Measurements from ENCODE around the gene PARP8.
A peak's percentile ranks its signal among the peaks of the same experiment; 100 is the strongest.
"Not testable (repeated sequence)": the region's sequence is repeated elsewhere in the genome, so short reads cannot be mapped to it uniquely, and the experiment has no call there.

The PARP8 gene

DNA sequence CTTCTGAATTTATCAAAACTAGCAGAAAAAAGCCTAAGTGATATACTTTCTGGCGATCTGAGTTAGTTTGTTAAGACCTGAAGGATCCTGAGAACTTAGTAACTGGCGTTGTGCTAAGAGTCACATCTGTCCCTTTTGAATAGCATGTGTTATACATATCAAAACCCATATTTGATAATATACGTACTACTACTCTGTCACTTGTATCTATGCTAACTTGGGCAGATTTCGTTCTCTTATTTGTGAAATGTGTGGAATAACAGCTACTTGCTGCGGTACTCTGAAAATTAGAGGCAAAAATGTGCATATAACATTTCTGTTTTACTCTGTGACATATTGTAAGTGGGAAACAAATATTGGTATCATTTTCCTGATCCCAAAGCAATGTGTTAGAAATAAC lies 126.4 kb downstream of the PARP8 start:
- no peak for DNase-seq

- DNase-seq: no peak
Measured at GRCh38 chr5:50794812-50795211, 128.4 kb downstream of the PARP8 start.

- DNase-seq: no peak
Measured at GRCh38 chr5:50798002-50798401, 131.6 kb downstream of the PARP8 start.

DNA sequence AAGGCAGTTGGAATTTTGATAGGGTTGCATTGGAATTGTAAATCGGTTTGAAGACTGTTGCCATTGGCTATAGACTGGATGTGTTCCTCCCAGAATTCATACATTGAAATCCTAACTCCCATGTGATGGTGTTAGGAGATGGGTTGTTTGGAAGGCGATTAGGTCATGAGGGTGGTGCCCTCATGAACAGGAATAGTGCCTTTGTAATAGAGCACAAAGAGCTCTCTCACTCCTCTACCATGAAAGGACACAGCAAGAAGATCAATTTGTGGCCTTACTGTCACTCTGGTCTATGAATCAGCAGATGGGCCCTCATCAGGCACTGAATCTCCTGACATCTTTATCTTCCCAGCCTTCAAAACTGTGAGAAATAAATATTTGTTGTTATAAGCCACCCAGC lies 133.2 kb downstream of the PARP8 start:
- no peak for DNase-seq

- DNase-seq: no peak
Measured at GRCh38 chr5:50800410-50800809, 134.0 kb downstream of the PARP8 start.

DNA sequence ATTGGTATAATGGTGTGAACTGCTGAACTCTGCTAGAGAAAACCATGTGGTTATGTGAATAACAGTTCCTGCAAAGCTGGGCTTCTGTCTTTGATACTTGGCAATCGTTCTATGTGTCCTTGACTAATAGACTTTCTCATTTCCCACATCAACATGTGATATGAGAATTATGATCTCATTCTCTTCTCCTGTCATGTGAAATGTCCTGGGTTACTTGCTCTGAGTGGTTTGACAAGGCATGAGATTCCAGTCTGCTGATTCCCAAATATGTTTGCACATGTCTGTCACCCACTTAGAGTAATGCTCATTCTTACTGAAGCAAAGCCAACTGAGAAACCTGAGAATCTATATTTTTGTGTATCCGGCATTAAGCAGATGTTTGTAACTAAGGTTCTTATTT lies 141.2 kb downstream of the PARP8 start:
- DNase-seq: no peak

DNA sequence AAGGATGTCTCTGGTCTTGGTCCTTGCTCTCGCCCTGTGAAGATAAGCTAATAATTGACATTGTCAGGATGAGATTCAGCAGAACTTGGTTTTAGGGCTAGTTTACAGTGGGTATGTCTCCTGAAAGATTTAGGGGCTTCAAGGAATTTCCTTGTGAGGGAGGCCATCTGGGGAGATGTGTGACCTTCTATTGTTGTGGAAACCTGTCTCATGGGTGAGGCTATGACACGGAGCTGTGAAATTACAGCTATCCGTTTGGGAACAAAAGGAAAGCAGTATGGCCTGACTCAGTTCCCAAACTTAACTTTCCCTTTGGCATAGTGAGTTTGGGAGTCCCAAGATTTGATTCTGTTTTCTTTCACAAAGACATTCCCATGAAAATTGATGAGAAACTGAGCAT lies 142.0 kb downstream of the PARP8 start:
- DNase-seq: no peak

DNA sequence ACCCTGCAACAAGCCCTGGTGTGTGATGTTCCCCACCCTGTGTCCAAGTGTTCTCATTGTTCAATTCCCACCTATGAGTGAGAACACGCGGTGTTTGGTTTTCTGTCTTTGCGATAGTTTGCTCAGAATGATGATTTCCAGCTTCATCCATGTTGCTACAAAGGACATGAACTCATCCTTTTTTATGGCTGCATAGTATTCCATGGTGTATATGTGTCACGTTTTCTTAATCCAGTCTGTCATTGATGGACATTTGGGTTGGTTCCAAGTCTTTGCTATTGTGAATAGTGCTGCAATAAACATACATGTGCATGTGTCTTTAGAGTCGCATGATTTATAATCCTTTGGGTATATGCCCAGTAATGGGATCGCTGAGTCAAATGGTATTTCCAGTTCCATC lies 145.3 kb downstream of the PARP8 start:
- not testable (repeated sequence) for DNase-seq

GRCh38 chr5:50813691-50814090 lies 147.3 kb downstream of the PARP8 start:
- no peak for DNase-seq

GRCh38 chr5:50814556-50814955 lies 148.1 kb downstream of the PARP8 start:
- no peak for DNase-seq

GRCh38 chr5:50822046-50822445 lies 155.6 kb downstream of the PARP8 start:
- no peak for DNase-seq

- no peak for DNase-seq
Measured at GRCh38 chr5:50822761-50823160, 156.3 kb downstream of the PARP8 start.

DNA sequence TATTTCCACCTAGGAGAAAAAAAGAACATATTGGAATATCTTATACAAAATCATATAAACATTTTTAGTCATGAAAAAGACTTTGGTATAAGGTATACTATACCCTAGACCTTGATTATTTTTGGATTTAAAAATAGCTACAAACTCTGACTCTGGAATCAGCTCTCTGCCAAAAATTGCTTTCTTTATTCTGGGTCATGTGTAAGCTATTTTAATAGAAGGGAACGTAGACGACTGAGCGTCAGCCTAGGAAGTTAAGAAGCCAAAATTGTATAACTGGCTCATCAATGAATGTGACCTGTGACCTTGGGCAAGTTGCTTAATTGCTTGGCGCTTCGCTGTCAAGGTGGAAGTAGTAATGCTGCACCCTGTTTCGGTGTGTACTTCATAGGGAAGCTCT lies 157.1 kb downstream of the PARP8 start:
- DNase-seq: no peak

DNA sequence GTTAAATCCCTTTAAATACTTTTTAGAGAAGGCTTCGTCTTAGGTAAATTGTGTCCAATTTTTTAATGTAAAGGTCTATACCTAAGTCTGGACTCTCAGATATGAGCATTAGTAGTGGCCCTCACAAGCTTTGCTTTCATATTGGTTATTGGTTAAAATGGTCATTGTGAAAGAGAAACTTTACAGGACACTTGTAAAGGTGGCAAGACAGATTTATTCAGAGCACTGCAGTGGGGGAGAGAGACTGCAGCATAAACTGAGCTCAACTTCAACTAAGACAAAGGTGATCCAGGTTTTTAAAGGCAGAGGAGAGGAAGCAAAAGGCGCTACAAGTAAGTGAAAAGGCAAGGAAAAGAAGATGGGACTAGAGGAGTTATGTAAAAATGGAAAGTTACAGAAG lies 157.7 kb downstream of the PARP8 start:
- no peak for DNase-seq

DNA sequence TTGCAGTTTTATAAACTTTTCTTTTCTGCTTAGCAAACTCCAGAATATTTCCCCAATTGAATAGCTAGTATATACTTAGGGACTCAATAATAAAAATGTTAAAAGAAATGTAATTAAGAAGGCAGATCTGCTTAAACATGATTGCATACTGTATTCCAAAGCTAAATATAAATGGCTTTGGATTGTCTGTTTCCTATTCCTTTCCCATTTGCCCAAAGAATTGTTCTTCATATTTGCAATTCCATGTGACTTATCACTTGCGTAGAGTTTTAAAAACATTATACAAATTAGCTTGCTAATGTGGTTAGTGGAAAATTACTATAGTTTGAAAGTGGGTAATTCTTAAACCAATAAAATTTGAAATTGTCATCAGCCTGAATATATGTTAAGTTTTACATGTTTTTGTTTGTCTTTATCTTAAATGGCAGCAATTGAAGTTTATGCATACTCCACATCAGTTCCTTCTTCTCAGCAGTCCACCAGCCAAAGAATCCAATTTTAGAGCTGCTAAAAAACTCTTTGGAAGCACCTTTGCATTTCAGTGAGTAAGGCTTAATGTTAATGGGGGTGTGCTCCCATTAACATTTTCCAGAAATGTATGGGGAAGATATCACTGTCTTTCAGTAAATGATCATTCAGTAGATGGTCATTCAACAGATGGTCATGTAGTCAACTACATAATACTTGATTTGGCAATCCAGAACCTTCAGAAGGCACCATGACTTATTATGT lies 161.2 kb downstream of the PARP8 start:
- DNase-seq: no peak

- DNase-seq: no peak
Measured at GRCh38 chr5:50829023-50829422, 162.6 kb downstream of the PARP8 start.

DNA sequence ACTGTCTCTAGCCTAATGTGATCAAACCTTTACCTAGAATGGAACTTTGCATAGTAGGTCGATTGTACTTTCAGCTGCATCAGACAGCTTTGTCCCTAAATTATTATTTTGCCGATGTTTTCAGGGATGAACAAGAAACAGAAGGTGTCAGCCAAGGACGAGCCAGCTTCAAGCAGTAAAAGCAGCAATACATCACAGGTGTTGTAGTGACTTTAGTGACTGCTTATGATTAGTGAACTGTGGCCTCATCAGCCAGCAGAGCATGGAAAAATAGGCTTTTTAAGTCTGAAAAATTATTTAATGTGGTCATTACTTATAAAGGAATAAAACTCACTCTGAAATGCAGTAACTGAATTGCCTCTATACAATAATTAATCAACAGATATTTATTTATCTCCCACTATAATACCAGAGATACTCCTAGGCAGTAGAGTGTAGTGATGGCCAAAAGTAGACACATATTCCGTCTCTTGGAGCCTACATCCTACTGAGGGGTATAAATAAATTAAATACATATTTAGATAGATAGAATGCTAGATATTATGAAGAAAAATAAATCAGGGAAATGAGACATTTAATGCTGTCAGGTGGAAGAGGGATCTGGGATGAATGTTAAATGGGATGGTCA lies 166.3 kb downstream of the PARP8 start:
- DNase-seq: no peak

DNA sequence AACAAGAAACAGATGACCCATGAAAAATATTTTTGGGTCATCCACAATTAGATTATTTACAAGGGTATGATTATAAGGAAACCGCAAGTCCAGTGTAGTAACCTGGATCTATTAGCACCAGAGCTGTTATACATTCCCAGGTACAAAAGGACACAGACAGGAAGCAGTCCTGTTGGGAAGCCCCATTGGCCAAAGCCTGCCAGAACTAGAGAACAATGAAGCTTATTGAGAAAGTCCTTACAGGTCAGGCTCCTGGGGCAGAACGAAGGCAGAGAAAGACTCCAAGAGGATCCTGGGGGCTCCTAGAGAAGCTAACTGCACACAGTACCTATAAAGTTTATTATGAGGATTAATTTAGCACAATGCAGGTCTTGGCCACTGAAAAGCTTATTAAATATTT lies 169.9 kb downstream of the PARP8 start:
- no peak for DNase-seq

DNA sequence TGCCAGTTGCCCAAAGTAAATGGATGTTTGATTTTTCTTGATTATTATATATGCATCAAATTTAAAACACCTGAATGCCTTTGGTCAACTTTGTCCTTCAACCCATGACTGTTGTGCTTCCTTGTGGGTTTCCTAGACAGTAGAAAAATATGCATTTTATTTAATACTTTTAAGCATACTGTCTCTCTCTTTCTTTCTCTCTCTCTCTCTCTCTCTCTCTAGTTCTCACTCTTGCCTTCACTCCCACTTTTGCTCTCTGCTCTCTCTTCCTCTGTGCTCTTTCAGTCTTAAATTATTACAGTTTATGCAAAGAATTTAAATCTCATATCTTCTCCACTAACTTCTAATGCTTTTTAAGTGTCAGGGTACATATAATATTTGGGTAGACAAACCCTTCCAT lies 173.0 kb downstream of the PARP8 start:
- no peak for DNase-seq

DNA sequence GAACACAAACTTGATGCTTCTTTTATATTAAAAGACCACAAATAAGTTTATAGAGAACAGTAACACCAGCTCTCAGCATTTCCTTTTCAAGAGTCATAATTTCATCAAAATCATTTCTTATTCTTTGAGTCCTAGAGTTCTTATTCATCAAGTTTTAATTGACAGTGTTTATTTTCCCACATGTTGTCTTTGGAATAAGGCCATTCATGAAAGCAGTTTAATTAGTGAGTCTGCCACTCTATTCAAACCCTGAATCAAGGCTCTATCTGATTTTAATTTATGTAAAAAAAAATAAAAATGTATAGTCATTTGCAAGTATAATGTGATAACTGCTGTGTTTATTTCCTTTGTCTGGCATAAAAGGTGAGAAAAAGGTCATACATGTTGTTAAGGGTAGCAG lies 176.7 kb downstream of the PARP8 start:
- DNase-seq: no peak

DNA sequence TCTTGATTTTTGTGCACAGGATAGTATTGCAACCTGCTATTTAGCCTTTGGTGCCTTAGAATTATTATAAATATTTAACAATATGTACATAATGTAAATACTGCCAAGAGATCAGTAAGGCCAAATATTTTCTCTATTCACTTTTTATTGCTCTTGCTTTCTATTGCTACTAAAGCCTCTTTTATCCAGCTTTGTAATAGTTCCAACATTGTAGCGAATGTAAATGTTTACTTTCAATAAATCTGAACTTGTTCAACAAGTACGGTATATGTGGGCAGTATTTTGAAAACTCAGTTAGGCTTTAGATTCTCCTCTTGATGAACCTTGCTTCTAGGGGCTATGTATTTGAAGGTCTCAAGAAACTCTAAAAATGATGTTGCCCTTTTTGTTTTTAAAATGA lies 179.8 kb downstream of the PARP8 start:
- DNase-seq: no peak

DNA sequence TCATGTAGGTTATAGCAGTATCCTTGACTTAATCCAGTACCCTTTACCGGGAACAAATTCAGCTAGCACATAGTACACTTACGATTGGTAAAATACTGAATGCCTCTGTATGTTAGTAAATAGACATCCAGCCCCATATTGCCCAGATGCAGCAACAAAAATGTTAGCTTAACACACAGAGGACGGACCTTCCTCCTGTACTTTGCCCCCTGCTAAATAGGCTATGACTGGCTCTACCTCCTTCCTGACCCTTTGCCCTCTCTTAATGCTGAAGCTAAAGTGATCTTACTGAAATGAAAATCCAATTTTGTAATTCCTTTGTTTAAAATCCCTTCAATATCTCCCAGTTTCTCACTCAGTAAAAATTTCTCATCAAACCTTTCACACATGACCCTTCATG lies 183.1 kb downstream of the PARP8 start:
- DNase-seq: no peak

GRCh38 chr5:50853151-50853550 lies 186.7 kb downstream of the PARP8 start:
- DNase-seq: peak; percentile 21

DNA sequence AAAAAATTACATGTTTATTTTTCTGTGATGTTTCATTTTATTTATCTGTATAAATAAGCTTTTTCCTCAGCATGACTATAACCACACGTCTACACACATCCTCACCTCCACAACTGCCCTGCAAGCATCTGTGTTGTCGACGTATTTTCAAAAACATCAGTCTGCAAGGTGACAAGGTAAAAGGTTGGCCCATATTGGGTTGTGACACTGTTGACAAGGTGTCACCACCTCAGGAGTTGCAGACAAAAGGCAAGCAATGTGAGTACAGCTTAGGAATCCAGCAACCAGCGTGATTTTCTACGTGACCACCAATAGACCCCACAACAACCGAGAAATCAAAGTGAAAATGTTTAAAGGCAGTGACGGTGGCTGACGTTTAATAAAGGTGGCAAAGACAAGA lies 187.6 kb downstream of the PARP8 start:
- DNase-seq: no peak

GRCh38 chr5:50855001-50855400 lies 188.6 kb downstream of the PARP8 start:
- no peak for DNase-seq

All from CD4-positive, alpha-beta T cell treated with Interleukin-21 for 1 hour (primary cell).